ENCODE data around the gene PPARA.

- TF ChIP-seq CTCF (conservative IDR thresholded peaks at IDR 0.05; ENCODE audit: low read depth, low read length) (no peak), EZH2 (IDR thresholded peaks at IDR 0.05; ENCODE audit: low read length, unreplicated experiment) (no peak)
Measured at GRCh38 chr22:46163557-46163888, 13.2 kb downstream of the PPARA start.
